Mononuclear cell (primary cell): ENCODE results near the gene MS4A4E. TPM values are rescaled to one million over a fixed set of nuclear protein-coding genes. Genes with fewer than 3 reads are reported as not detected.
"Not testable (repeated sequence)": the region's sequence is repeated elsewhere in the genome, so short reads cannot be mapped to it uniquely, and the experiment has no call there.

Experiments
- H3K27me3 ChIP-seq: 2 replicates; pipeline ENCODE4 v1.6.0; 2011; ENCODE audit warnings: low read length, control low read depth; ENCODE audit not compliant: insufficient read depth
- H3K4me1 ChIP-seq: 2 replicates; pipeline ENCODE4 v1.5.1; 2011; ENCODE audit warnings: mild to moderate bottlenecking, low read length, control low read depth; ENCODE audit not compliant: insufficient read depth
- H3K4me3 ChIP-seq: 2 replicates; pipeline ENCODE4 v1.5.1; 2011; ENCODE audit warnings: mild to moderate bottlenecking, low read length, moderate library complexity
- H3K9me3 ChIP-seq: 2 replicates; pipeline ENCODE4 v1.5.1; 2011; ENCODE audit warnings: low read depth, mild to moderate bottlenecking, control low read depth, low read length
- total RNA-seq: library from RNA; depleted of rRNA; stranded (reverse); fragments of >200 nt; gene quantifications from one replicate; pipeline ENCODE4 v1.2.3, GENCODE V29; 2012

MS4A4E gene
- total RNA-seq, 1 donor = 1.4 TPM

DNA sequence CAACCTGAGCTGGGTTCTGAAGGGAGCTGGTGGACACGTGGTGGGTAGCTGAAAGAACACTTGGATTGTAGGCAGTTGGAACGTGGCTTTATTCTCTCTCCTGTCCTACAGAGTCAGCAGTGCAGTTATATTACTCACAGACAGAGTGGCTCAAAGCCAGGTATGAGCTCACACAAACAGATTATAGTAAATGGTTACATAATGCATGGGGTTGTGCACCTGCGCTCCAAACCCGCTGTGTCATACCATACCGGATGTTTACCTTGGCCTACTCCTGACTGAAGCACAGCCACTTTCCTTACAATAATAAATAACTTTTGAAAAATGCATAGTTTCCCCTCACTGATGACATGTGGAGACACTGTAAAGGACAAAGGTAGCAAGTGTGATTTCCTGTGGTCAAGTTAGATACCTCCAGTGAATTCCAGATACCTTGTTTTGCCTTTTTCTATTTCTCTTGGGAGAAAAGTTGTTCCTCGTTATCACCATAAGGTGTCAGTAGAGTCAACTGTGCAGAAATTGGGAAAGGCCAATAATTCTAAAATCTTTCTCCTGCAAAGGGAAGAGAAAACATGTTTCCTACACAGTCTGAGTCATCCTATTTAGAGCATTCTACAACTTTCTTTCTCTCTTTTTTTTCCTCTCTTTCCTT lies 73.5 kb downstream of the MS4A4E start:
- Histone ChIP-seq H3K27me3 (no peaks in the 10 kb centered on the region), H3K9me3 (no peaks in the 10 kb centered on the region), H3K4me3 (no peak overlapping the region), H3K4me1 (peaks cover 31% of the 10 kb centered on the region)

DNA sequence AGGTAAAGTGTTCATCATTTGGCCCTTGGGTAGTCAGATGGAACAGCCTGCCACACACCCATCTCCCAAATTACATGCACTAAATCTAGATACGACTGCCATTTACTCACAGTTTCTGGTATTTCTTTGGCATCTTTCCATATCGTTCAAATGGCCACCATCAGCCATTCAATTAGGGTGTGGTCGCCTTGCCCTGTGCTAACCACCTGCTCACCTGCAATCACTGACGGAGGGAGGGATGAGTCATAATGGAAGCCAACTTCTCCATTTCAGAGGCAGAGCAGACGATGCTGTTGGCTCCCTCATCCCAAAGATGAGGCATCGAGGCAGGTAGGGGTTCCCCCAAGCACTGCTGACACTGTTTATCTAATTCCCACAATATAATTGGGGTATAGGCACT lies 74.6 kb downstream of the MS4A4E start:
- Histone ChIP-seq H3K4me3 (no peak overlapping the region), H3K4me1 (peaks cover 22% of the 10 kb centered on the region), H3K27me3 (no peaks in the 10 kb centered on the region), H3K9me3 (no peaks in the 10 kb centered on the region)

DNA sequence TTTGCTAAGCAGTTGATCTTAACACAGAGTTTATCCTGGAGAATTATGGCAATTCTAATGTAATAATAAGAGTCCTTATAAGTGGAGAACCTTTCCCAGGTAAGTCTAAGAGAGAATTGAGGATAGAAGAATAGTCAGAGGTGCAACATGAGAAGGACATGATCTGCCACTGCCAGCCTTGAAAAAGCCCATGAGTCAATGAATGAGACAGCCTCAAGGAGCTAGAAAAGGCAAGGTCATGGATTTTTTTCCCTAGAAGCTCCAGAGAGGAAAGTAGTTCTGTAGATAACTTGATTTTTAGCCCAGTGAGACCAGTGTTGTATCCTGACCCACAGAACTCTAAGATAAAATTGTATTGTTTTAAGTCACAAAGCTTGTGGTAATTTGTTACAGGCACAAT lies 77.0 kb downstream of the MS4A4E start:
- H3K4me3 ChIP-seq = no peak overlapping the region
- no peaks in the 10 kb centered on the region for H3K27me3 ChIP-seq
- no peaks in the 10 kb centered on the region for H3K9me3 ChIP-seq
- H3K4me1 ChIP-seq = peaks cover 13% of the 10 kb centered on the region

DNA sequence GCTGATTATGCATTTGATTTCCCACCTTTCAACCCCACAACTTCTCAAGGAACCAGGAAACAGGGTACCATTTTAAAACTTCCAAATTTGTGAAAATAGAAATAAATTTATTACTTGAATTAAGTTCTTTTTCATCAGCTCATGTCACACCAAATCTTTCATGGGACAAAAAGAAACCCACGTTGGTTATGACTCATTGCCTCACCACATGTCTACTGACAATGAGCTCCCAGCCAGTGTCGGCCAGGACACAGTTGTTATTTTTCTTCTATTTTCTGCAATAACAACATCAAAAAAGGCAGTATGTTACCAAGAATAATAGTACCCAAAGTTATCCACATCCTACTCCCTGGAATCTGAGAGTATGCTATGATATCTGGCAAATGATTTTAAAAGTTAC lies 77.4 kb downstream of the MS4A4E start:
- Histone ChIP-seq H3K4me1 (peaks cover 9% of the 10 kb centered on the region), H3K27me3 (no peaks in the 10 kb centered on the region), H3K9me3 (no peaks in the 10 kb centered on the region), H3K4me3 (no peak overlapping the region)

DNA sequence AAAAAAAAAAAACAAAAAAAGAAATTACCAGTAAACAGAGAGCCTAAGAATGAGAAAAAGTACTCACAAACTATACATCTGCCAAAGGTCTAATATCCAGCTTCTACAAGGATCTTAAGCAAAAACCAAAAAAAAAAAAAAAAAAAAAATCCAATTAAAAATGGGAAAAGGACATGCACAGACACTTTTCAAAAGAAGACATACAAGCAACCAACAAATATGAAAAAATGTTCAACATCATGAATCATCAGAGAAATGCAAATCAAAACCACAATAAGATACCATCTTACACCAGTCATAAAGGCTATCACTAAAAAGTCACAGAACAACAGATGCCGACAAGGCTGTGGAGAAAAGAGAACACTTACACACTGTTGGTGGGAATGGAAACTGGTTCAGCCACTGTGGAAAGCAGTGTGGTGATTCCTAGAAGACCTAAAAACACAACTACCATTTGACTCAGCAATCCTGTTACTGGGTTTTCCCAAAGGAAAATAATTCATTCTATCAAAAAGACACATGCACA lies 78.3 kb downstream of the MS4A4E start:
- Histone ChIP-seq H3K4me1 (no peaks in the 10 kb centered on the region), H3K9me3 (no peaks in the 10 kb centered on the region), H3K27me3 (no peaks in the 10 kb centered on the region), H3K4me3 (no peak overlapping the region)

DNA sequence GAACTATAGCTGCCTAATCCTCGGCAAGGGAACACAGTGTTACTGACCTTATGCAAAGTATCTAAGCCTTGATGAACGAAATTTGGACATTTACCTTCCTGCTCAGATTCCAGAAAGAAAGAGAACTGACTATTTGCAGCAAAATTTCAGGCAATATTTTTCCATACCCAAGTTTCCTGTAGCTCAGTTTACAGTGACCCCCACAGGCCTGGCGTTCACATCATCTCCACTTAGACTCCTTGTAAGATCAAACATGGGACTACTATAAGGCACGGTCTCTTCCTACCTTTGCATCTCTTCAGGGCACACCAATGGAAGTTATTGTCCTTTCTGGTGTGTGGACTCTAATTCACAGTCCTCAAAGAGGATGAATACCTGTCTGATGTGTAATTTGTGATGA lies 81.2 kb downstream of the MS4A4E start:
- Histone ChIP-seq H3K27me3 (no peaks in the 10 kb centered on the region), H3K9me3 (no peaks in the 10 kb centered on the region), H3K4me3 (no peak overlapping the region), H3K4me1 (no peaks in the 10 kb centered on the region)

DNA sequence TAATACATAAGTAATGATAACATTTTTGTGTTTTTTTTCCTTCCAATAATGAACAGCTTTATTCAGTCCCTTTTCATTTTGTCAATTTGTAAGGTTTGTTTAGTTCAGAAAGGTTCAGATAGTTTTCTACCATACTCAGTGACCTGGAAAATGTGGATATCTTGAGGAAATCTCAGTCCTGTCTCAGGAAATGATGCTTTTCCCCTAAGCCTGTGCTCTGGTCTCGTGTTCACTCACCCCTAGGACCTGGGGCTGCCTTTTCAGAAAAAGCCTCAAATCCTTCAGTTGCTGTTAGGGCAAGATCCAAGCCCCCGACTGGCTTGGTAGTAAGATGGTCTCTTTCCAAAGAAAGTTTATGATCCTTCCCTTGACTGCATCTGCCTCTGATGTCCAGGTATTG lies 81.8 kb downstream of the MS4A4E start:
- no peak overlapping the region for H3K4me3 ChIP-seq
- H3K9me3 ChIP-seq = no peaks in the 10 kb centered on the region
- no peaks in the 10 kb centered on the region for H3K27me3 ChIP-seq
- H3K4me1 ChIP-seq = peaks cover 2% of the 10 kb centered on the region

DNA sequence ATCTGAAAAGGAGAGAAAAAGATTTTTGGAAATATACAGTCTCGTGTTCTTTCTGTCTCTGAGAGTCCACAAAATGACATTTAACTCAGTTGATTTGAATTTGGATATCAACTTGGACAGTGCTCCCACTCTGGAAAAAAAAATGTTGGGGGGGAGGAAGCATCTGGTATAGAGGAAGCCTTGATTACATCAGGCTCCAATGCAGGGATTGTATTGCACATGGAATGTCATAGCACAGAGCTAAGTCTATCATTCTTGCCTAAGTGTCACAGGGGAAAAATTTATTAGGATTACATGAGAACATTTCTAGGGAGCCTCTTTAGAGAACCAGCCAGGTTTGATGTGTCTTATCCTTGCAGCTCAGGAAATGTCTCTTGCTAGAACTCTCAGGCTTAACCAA lies 83.1 kb downstream of the MS4A4E start:
- Histone ChIP-seq H3K27me3 (no peaks in the 10 kb centered on the region), H3K4me1 (peaks cover 7% of the 10 kb centered on the region), H3K9me3 (no peaks in the 10 kb centered on the region), H3K4me3 (no peak overlapping the region)

DNA sequence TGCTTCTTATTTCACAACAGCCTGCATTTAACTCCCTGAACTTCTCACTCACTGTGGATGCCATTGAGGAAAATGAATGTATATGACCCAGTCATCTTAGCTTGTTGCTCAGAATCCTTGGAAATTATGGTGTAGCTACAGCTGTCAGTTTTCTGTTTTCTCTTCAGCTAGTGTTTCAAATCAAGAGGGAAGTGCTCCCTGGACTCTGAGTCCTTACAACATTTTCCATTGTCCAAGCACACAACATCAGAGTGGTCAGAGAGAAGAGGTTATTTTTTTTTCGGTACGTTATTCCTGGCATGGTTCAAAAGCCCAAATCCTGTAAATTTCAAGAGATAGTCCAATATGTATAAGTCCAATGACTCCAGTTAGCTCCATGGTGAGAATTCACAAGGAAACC lies 83.7 kb downstream of the MS4A4E start:
- Histone ChIP-seq H3K4me1 (peaks cover 7% of the 10 kb centered on the region), H3K9me3 (no peaks in the 10 kb centered on the region), H3K27me3 (no peaks in the 10 kb centered on the region), H3K4me3 (no peak overlapping the region)

DNA sequence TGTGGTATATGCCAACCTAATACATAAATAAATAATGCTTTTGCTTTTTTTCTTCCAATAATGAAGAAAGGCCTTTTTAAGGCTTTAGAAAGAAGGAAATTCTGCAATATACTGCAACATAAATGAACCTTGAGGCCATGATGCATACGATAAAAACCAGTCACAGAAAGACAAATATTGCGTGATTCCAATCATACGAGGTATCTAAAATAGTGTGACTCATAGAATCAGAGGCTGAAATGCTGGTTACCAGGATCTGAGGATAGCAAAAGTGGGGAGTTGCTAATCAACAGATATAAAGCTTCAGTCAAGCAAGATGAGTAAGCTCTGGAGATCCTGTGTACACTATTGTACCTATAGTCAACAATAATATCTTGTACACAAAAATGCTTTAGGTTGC lies 84.3 kb downstream of the MS4A4E start:
- no peak overlapping the region for H3K4me3 ChIP-seq
- H3K27me3 ChIP-seq = no peaks in the 10 kb centered on the region
- no peaks in the 10 kb centered on the region for H3K9me3 ChIP-seq
- H3K4me1 ChIP-seq = peaks cover 7% of the 10 kb centered on the region

DNA sequence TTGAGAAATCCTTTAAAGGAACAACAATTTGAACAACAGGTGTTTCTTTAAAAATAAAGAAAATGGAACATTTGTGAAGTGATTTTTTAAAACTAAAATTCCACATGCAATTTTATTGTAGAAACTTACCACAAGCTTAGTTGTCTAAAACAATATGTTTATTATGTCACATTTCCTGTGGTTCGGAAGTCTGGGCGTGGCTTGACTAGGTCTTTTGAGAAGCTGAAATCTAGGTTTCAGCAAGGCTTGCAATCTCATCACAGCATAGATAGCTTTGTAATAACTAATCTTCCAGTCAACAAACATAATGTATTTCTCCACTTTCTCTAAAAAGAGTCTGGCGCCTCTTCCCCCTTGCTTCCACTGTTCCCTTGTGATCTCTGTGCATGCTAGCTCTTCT lies 87.0 kb downstream of the MS4A4E start:
- Histone ChIP-seq H3K4me3 (no peak overlapping the region), H3K27me3 (no peaks in the 10 kb centered on the region), H3K9me3 (no peaks in the 10 kb centered on the region), H3K4me1 (peaks cover 7% of the 10 kb centered on the region)

DNA sequence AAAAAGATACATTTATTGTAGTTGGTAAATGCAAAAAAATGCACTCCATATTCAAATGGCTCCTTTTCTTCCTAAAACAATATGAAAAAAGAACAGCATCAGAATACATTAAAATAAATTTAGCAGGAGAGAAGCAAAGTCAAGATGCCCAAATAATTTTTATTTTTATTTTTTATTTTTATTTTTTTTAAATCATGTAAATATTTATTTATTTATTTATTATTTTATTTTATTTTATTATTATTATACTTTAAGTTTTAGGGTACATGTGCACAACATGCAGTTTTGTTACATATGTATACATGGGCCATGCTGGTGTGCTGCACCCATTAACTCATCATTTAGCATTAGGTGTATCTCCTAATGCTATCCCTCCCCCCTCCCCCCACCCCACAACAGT lies 90.2 kb downstream of the MS4A4E start:
- H3K27me3 ChIP-seq, H3K4me3 ChIP-seq, H3K9me3 ChIP-seq, H3K4me1 ChIP-seq: not testable (repeated sequence)

DNA sequence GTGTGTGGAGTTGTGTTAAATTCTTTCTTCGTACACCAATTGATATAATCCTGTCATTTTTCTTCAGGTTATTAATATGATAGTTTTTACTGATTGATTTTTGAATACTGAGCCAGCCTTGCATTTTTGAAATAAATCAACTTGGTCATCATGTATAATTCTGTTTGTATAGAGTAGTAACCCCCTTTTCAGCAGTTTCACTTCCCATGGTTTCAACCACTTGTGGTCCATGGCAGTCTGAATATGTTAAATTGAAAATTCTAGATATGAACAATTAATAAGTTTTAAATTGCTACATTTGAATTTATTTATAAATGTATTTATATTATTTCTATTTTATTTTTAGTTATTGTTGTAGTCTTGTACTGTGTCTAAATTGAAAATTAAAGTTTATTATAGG lies 92.7 kb downstream of the MS4A4E start:
- no peaks in the 10 kb centered on the region for H3K27me3 ChIP-seq
- no peaks in the 10 kb centered on the region for H3K9me3 ChIP-seq
- no peaks in the 10 kb centered on the region for H3K4me1 ChIP-seq
- no peak overlapping the region for H3K4me3 ChIP-seq

Other genes starting within 250 kb of the MS4A4E start
- not detected for gene OOSP4B, start 226.0 kb downstream of the MS4A4E start, total RNA-seq
- gene OOSP2, start 202.7 kb downstream of the MS4A4E start, total RNA-seq = not detected
- gene MS4A3, start 186.5 kb downstream of the MS4A4E start, total RNA-seq = 0.31 TPM
- gene MS4A2, start 154.5 kb downstream of the MS4A4E start, total RNA-seq = 0.63 TPM
- 237 TPM for gene MS4A6A, start 60.1 kb downstream of the MS4A4E start, total RNA-seq
- 3.0 TPM for gene MS4A4A, start 37.5 kb upstream of the MS4A4E start, total RNA-seq
- not detected for gene MS4A6E, start 84.1 kb upstream of the MS4A4E start, total RNA-seq
- gene MS4A7, start 135.4 kb upstream of the MS4A4E start, total RNA-seq = 28.7 TPM
- 1.2 TPM for gene MS4A14, start 153.3 kb upstream of the MS4A4E start, total RNA-seq
- gene MS4A5, start 186.4 kb upstream of the MS4A4E start, total RNA-seq = not detected
- 145 TPM for gene MS4A1, start 212.7 kb upstream of the MS4A4E start, total RNA-seq
- not detected for gene MS4A12, start 249.6 kb upstream of the MS4A4E start, total RNA-seq